Activated T-cell treated with anti-CD3 and anti-CD28 coated beads for 48 hours (primary cell): ENCODE measurements around the gene CCM2.
"Not testable (repeated sequence)": the region's sequence is repeated elsewhere in the genome, so short reads cannot be mapped to it uniquely, and the experiment has no call there.

Experiments
- DNase-seq: peaks from one replicate; pipeline ENCODE4 v3.0.0-alpha.2; 2020; ENCODE audit warnings: low read depth

Gene CCM2

GRCh38 chr7:45102785-45103712, 103.0 kb downstream of the CCM2 start:
- DNase-seq = no peak

- DNase-seq = no peak
Measured at GRCh38 chr7:45103958-45104843, 104.2 kb downstream of the CCM2 start.

GRCh38 chr7:45104844-45105587, 105.0 kb downstream of the CCM2 start:
- DNase-seq = no peak

- DNase-seq = no peak
Measured at GRCh38 chr7:45105588-45106188, 105.7 kb downstream of the CCM2 start.

- no peak for DNase-seq
Measured at GRCh38 chr7:45106820-45107219, 106.8 kb downstream of the CCM2 start.

GRCh38 chr7:45107356-45107755, 107.4 kb downstream of the CCM2 start:
- DNase-seq = no peak

GRCh38 chr7:45108863-45109262, 108.9 kb downstream of the CCM2 start:
- no peak for DNase-seq

GRCh38 chr7:45111298-45112223, 111.6 kb downstream of the CCM2 start, which contains the start of gene TBRG4:
TBRG4 (minus strand) TSS chr7:45111697; CDS start chr7:45109237, 2,460 bp downstream.
- peak; percentile 95 for DNase-seq

- no peak for DNase-seq
Measured at GRCh38 chr7:45112648-45113047, 112.6 kb downstream of the CCM2 start.

- DNase-seq = not testable (repeated sequence)
Measured at GRCh38 chr7:45114257-45114656, 114.3 kb downstream of the CCM2 start.

- DNase-seq = no peak
Measured at GRCh38 chr7:45114926-45115325, 114.9 kb downstream of the CCM2 start.

- DNase-seq = no peak
Measured at GRCh38 chr7:45116048-45116447, 116.0 kb downstream of the CCM2 start.

GRCh38 chr7:45117582-45117981, 117.6 kb downstream of the CCM2 start:
- no peak for DNase-seq

- DNase-seq = no peak
Measured at GRCh38 chr7:45118292-45118691, 118.3 kb downstream of the CCM2 start.

- DNase-seq = no peak
Measured at GRCh38 chr7:45118889-45119331, 118.9 kb downstream of the CCM2 start.

- no peak for DNase-seq
Measured at GRCh38 chr7:45119550-45119949, 119.5 kb downstream of the CCM2 start.

GRCh38 chr7:45122975-45123860, 123.2 kb downstream of the CCM2 start:
- no peak for DNase-seq

- DNase-seq = no peak
Measured at GRCh38 chr7:45123913-45124710, 124.1 kb downstream of the CCM2 start.
